ENCODE measurements around the gene HLA-DQA1.

DNA sequence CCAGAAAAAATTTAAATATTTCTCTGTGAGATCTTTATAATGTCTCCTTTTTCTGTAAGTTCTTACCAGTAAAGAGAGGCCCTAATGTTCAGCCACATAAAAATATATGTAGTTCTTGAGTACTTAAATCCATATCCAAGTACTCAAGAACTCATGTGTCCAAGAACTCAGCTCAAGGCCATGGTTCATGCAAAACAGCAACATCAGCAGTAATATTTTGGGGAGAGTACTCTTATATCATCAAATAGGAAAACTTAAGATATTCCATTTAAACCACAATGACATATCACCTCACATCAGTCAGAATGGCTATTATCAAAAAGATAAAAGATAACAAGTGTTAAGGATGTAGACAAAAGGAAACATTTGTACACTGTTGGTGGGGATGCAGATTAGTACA lies 32.7 kb downstream of the HLA-DQA1 start:
- TF ChIP-seq POLR2A (IDR thresholded peaks at IDR 0.05) (no peak), EP300 (IDR thresholded peaks at IDR 0.05) (no peak), POLR2AphosphoS5 (IDR thresholded peaks at IDR 0.05) (no peak)
- TF ChIP-seq, protein P1, sequence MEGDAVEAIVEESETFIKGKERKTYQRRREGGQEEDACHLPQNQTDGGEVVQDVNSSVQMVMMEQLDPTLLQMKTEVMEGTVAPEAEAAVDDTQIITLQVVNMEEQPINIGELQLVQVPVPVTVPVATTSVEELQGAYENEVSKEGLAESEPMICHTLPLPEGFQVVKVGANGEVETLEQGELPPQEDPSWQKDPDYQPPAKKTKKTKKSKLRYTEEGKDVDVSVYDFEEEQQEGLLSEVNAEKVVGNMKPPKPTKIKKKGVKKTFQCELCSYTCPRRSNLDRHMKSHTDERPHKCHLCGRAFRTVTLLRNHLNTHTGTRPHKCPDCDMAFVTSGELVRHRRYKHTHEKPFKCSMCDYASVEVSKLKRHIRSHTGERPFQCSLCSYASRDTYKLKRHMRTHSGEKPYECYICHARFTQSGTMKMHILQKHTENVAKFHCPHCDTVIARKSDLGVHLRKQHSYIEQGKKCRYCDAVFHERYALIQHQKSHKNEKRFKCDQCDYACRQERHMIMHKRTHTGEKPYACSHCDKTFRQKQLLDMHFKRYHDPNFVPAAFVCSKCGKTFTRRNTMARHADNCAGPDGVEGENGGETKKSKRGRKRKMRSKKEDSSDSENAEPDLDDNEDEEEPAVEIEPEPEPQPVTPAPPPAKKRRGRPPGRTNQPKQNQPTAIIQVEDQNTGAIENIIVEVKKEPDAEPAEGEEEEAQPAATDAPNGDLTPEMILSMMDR (IDR thresholded peaks at IDR 0.05), result no peak

All from stomach (tissue), 4 donors.